OCI-LY1 (cell line): Measurements from ENCODE around the gene CAPS.

Source experiments
- H2AFZ ChIP-seq: fragments of 200-600 bp; sonication (generic), shearing (Covaris generic); 2 replicates; pipeline ENCODE4 v1.6.0; 2014; ENCODE audit warnings: antibody characterized with exemption, mild to moderate bottlenecking, low read length
- H3F3A ChIP-seq: fragments of 200-600 bp; sonication (generic), shearing (Covaris generic); 2 replicates; pipeline ENCODE4 v1.6.0; 2014; ENCODE audit warnings: mild to moderate bottlenecking, antibody characterized with exemption, low read length, moderate library complexity; ENCODE audit not compliant: insufficient read depth
- H3K27ac ChIP-seq: fragments of 200-600 bp; sonication (generic); 2 replicates; pipeline ENCODE4 v1.5.1; 2014; ENCODE audit warnings: low read length, mixed run types, mild to moderate bottlenecking, low read depth; ENCODE audit not compliant: poor library complexity, severe bottlenecking
- H3K27me3 ChIP-seq: fragments of 200-600 bp; sonication (generic); 2 replicates; pipeline ENCODE4 v1.6.0; 2014; ENCODE audit warnings: antibody characterized with exemption, mild to moderate bottlenecking, low read length, moderate library complexity; ENCODE audit not compliant: insufficient read depth
- H3K36me3 ChIP-seq: fragments of 200-600 bp; sonication (generic); 2 replicates; pipeline ENCODE4 v1.6.1; 2014; ENCODE audit warnings: mild to moderate bottlenecking, antibody characterized with exemption, low read length, moderate library complexity, mixed read lengths; ENCODE audit not compliant: insufficient read depth
- H3K4me1 ChIP-seq: fragments of 200-600 bp; sonication (generic); 2 replicates; pipeline ENCODE4 v1.5.1; 2014; ENCODE audit warnings: mild to moderate bottlenecking, low read length, moderate library complexity; ENCODE audit not compliant: insufficient read depth, severe bottlenecking
- H3K4me2 ChIP-seq: fragments of 200-600 bp; sonication (generic), shearing (Covaris generic); 2 replicates; pipeline ENCODE4 v1.6.1; 2014; ENCODE audit warnings: low read length
- H3K4me3 ChIP-seq: fragments of 200-600 bp; sonication (generic); 2 replicates; pipeline ENCODE4 v1.5.1; 2014; ENCODE audit warnings: low read length, low read depth, mild to moderate bottlenecking, mixed read lengths; ENCODE audit not compliant: poor library complexity, severe bottlenecking
- H3K79me2 ChIP-seq: fragments of 200-600 bp; shearing (Covaris generic); 2 replicates; pipeline ENCODE4 v1.6.1; 2016; ENCODE audit warnings: mixed run types, low read length, mixed read lengths; ENCODE audit not compliant: insufficient read depth
- H3K9ac ChIP-seq: fragments of 200-600 bp; sonication (generic), shearing (Covaris generic); 2 replicates; pipeline ENCODE4 v1.6.1; 2014; ENCODE audit warnings: mild to moderate bottlenecking, low read length, mixed read lengths
- H3K9me2 ChIP-seq: fragments of 200-600 bp; sonication (generic), shearing (Covaris generic); 2 replicates; pipeline ENCODE4 v1.6.1; 2014; ENCODE audit warnings: low read depth, mild to moderate bottlenecking, low read length, mixed read lengths
- H3K9me3 ChIP-seq: fragments of 200-600 bp; shearing (Covaris generic); 2 replicates; pipeline ENCODE4 v1.6.1; 2014; ENCODE audit warnings: low read length, mixed read lengths
- H4K20me1 ChIP-seq: fragments of 200-600 bp; sonication (generic), shearing (Covaris generic); 2 replicates; pipeline ENCODE4 v1.6.0; 2016; ENCODE audit warnings: mild to moderate bottlenecking, low read length; ENCODE audit not compliant: insufficient read depth
- EZH2 ChIP-seq: fragments of 200-600 bp; sonication (generic), shearing (Covaris generic); IDR thresholded peaks from 2 replicates; pipeline ENCODE4 v1.8.0; 2017; ENCODE audit warnings: borderline replicate concordance, mixed run types, mild to moderate bottlenecking, antibody characterized with exemption, low read length, moderate library complexity, mixed read lengths
- TF ChIP-seq, protein P1 (sequence below): fragments of 200-600 bp; sonication (generic), shearing (Covaris generic); IDR thresholded peaks from 2 replicates; pipeline ENCODE4 v1.5.1; 2017; ENCODE audit warnings: mild to moderate bottlenecking, antibody characterized with exemption, low read length, moderate library complexity, mixed read lengths

CAPS gene

DNA sequence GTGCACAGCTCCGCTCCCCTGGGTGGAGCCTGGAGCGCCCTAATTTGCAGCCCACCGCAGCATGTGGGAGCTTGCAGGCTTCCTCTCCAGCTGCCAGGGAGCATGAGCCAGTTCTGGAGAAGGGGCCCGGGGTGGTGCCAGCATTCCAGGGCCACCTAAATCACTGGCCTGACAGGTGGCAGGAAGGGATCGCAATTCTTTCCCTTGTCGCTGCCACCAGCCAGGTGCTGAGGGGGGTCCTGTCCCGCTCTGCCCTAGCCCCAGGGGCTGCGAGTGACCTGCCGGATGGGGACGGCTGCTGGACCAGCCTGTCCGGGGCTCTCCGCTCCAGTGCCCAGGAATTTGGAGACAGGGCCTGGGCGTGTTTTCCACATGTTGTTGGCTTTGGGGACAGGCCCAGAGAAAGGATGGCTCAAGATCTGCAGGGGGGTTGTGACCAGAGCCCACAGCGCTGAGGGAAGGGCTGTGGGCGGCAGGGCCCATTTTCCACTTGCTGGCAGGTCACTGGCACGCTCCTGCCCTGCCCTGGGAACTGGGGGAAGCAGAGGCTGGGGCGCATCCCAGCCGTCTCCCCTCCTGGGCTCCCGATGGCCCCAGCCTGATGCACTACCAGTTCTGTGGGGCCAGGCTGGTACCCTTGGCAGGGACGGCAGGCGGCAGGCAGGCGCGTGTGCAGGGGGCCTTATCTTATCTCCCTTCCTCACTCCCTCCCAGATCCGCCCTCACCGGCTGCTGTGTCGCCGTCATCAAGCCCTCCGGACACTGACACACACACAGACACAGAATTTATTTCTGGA, 19.9 kb upstream of the CAPS start:
- no peaks in the 10 kb centered on the region for H3K9me2 ChIP-seq
- H3K27me3 ChIP-seq, result peaks cover 5% of the 10 kb centered on the region; the same call in 1 of the 2 replicates
- H3K4me3 ChIP-seq, result no peak overlapping the region
- H3K9ac ChIP-seq, result no peak overlapping the region
- no peaks in the 10 kb centered on the region for H4K20me1 ChIP-seq
- H3K36me3 ChIP-seq, result peaks cover 28% of the 10 kb centered on the region
- H2AFZ ChIP-seq, result no peak overlapping the region
- no peaks in the 10 kb centered on the region; the same call in 1 of the 2 replicates for H3F3A ChIP-seq
- no peak for TF ChIP-seq EZH2
- TF ChIP-seq, protein P1, sequence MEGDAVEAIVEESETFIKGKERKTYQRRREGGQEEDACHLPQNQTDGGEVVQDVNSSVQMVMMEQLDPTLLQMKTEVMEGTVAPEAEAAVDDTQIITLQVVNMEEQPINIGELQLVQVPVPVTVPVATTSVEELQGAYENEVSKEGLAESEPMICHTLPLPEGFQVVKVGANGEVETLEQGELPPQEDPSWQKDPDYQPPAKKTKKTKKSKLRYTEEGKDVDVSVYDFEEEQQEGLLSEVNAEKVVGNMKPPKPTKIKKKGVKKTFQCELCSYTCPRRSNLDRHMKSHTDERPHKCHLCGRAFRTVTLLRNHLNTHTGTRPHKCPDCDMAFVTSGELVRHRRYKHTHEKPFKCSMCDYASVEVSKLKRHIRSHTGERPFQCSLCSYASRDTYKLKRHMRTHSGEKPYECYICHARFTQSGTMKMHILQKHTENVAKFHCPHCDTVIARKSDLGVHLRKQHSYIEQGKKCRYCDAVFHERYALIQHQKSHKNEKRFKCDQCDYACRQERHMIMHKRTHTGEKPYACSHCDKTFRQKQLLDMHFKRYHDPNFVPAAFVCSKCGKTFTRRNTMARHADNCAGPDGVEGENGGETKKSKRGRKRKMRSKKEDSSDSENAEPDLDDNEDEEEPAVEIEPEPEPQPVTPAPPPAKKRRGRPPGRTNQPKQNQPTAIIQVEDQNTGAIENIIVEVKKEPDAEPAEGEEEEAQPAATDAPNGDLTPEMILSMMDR, result no peak
- H3K4me2 ChIP-seq, result no peak overlapping the region
- no peaks in the 10 kb centered on the region for H3K9me3 ChIP-seq
- no peak overlapping the region for H3K27ac ChIP-seq
- no peaks in the 10 kb centered on the region for H3K79me2 ChIP-seq
- H3K4me1 ChIP-seq, result no peaks in the 10 kb centered on the region

DNA sequence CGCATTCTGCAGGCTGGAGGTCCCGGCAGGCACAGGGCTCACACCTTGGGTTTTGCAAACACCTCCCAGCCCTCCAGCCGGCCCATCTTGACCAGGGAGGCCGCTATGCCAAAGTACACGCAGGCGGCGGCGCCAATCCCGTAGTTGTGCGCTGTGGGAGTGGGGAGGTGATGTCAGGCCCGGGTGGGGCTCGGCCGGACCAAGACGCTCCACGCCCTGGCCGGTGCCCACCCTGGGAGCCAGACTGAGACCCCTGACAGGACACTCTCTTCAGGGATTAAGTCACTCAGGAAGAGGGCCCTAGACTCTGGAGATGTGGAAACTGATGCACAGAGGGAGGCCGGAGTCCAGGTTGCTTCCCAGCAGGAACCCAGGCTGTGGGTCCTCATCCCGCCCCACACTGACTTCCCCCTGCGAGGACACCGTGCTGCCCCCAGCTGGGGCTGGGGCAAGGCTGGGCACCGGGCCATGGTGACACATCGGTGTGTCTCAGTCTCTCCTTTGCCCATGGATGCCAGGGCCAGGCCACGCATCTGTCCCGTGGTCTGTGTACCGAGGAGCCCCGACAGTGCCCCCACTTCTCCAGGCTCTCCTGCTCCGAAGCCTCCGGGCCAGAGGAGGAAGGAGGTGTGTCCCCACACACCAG, 19.2 kb upstream of the CAPS start:
- no peaks in the 10 kb centered on the region for H3K9me2 ChIP-seq
- H3K4me1 ChIP-seq, result no peaks in the 10 kb centered on the region
- 0 out of 2 replicates have a peak, but pooled peaks cover 3% of the 10 kb centered on the region for H3K79me2 ChIP-seq
- no peaks in the 10 kb centered on the region for H4K20me1 ChIP-seq
- H3K9ac ChIP-seq, result no peak overlapping the region
- no peaks in the 10 kb centered on the region; the same call in 1 of the 2 replicates for H3F3A ChIP-seq
- peaks cover 5% of the 10 kb centered on the region; the same call in 1 of the 2 replicates for H3K27me3 ChIP-seq
- no peak overlapping the region for H3K4me3 ChIP-seq
- H2AFZ ChIP-seq, result no peak overlapping the region
- H3K36me3 ChIP-seq, result peaks cover 30% of the 10 kb centered on the region
- TF ChIP-seq, protein P1, result no peak
- no peak for TF ChIP-seq EZH2
- H3K4me2 ChIP-seq, result no peak overlapping the region
- no peaks in the 10 kb centered on the region for H3K9me3 ChIP-seq
- no peak overlapping the region for H3K27ac ChIP-seq

DNA sequence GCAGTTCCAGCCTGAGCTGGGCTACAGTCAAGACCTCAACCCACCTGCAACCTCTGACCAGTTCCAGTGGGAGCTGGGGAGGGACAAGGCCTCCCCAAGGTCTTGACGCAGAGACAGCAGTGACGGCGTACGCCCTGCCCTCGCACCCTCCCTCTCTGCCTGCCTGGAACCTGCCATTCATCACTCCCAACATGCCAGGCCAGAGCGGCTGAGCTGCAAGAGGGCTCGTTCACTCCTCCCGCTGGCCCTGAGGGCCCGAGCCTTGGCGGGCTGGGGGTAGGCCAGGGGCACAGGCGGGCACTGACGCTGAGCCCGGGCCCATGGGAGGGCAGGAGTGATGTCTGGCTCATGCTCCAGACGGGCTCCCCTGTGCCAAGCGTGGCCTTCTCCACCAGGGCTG, 18.6 kb upstream of the CAPS start:
- no peaks in the 10 kb centered on the region for H4K20me1 ChIP-seq
- H2AFZ ChIP-seq, result no peak overlapping the region
- no peak overlapping the region for H3K4me3 ChIP-seq
- no peak overlapping the region for H3K4me2 ChIP-seq
- 0 out of 2 replicates have a peak, but pooled peaks cover 8% of the 10 kb centered on the region for H3K79me2 ChIP-seq
- H3F3A ChIP-seq, result no peaks in the 10 kb centered on the region; the same call in 1 of the 2 replicates
- peaks cover 5% of the 10 kb centered on the region; the same call in 1 of the 2 replicates for H3K27me3 ChIP-seq
- H3K27ac ChIP-seq, result no peak overlapping the region
- no peaks in the 10 kb centered on the region for H3K4me1 ChIP-seq
- no peak overlapping the region for H3K9ac ChIP-seq
- no peaks in the 10 kb centered on the region for H3K9me3 ChIP-seq
- TF ChIP-seq, protein P1, result no peak
- TF ChIP-seq EZH2, result no peak
- no peaks in the 10 kb centered on the region for H3K9me2 ChIP-seq
- H3K36me3 ChIP-seq, result peaks cover 36% of the 10 kb centered on the region
